Measurements from ENCODE around the gene FITM2. TPM values are rescaled to one million over a fixed set of nuclear protein-coding genes. Genes with fewer than 3 reads are reported as not detected.
A peak's percentile ranks its signal among the peaks of the same experiment; 100 is the strongest.
"Not testable (repeated sequence)": the region's sequence is repeated elsewhere in the genome, so short reads cannot be mapped to it uniquely, and the experiment has no call there.

Gene FITM2
- 4.5 and 6.7 TPM in 2 replicates for total RNA-seq (2014; rRNA removed; shearing (Covaris generic))

- DNase-seq (ENCODE audit: low spot score): peak; percentile 99
These were observed at the start of gene FITM2 for GRCh38 chr20:44310664-44311639. Gene FITM2 (minus strand): TSS chr20:44311202. CDS start chr20:44311148, 54 bp downstream.

GRCh38 chr20:44360221-44360620, 49.2 kb upstream of the FITM2 start:
- no peak for DNase-seq (ENCODE audit: low spot score)

GRCh38 chr20:44358776-44359175, 47.8 kb upstream of the FITM2 start:
- no peak for DNase-seq (ENCODE audit: low spot score)

- no peak for DNase-seq (ENCODE audit: low spot score)
These were observed 46.6 kb upstream of the FITM2 start for GRCh38 chr20:44357555-44358125.

- no peak for DNase-seq (ENCODE audit: low spot score)
These were observed 46.0 kb upstream of the FITM2 start for GRCh38 chr20:44357020-44357419.

- no peak for DNase-seq (ENCODE audit: low spot score)
These were observed 45.3 kb upstream of the FITM2 start for GRCh38 chr20:44356353-44356723.

GRCh38 chr20:44355498-44356352, 44.7 kb upstream of the FITM2 start, which contains the start of gene HNF4A:
Gene HNF4A (plus strand): TSS chr20:44355699. CDS start chr20:44355805, 106 bp downstream.
- peak; percentile 93 for DNase-seq (ENCODE audit: low spot score)

GRCh38 chr20:44354979-44355497, 44.0 kb upstream of the FITM2 start:
- DNase-seq (ENCODE audit: low spot score): peak; percentile 90

GRCh38 chr20:44350567-44350966, 39.6 kb upstream of the FITM2 start:
- no peak for DNase-seq (ENCODE audit: low spot score)

GRCh38 chr20:44349349-44349748, 38.3 kb upstream of the FITM2 start:
- no peak for DNase-seq (ENCODE audit: low spot score)

GRCh38 chr20:44348168-44348659, 37.2 kb upstream of the FITM2 start:
- DNase-seq (ENCODE audit: low spot score): no peak

- DNase-seq (ENCODE audit: low spot score): not testable (repeated sequence)
These were observed 34.9 kb upstream of the FITM2 start for GRCh38 chr20:44345941-44346340.

GRCh38 chr20:44345147-44345546, 34.1 kb upstream of the FITM2 start:
- DNase-seq (ENCODE audit: low spot score): no peak

GRCh38 chr20:44344723-44345122, 33.7 kb upstream of the FITM2 start:
- DNase-seq (ENCODE audit: low spot score): no peak

- no peak for DNase-seq (ENCODE audit: low spot score)
These were observed 32.2 kb upstream of the FITM2 start for GRCh38 chr20:44343162-44343675.

- no peak for DNase-seq (ENCODE audit: low spot score)
These were observed 31.2 kb upstream of the FITM2 start for GRCh38 chr20:44342248-44342647.

- DNase-seq (ENCODE audit: low spot score): no peak
These were observed 25.9 kb upstream of the FITM2 start, which contains the start of gene R3HDML for GRCh38 chr20:44336725-44337380. Gene R3HDML (plus strand): TSS chr20:44337043. CDS start chr20:44337158, 115 bp downstream.

- no peak for DNase-seq (ENCODE audit: low spot score)
These were observed 25.1 kb upstream of the FITM2 start for GRCh38 chr20:44336086-44336485.

GRCh38 chr20:44335675-44336074, 24.7 kb upstream of the FITM2 start:
- DNase-seq (ENCODE audit: low spot score): no peak

GRCh38 chr20:44334709-44335108, 23.7 kb upstream of the FITM2 start:
- DNase-seq (ENCODE audit: low spot score): no peak

All from HT-29 (cell line).